Stimulated activated CD8-positive, alpha-beta memory T cell treated with anti-CD3 and anti-CD28 coated beads, Interleukin-12 subunit alpha, Interleukin-12 subunit beta, amount 100 ng/mL, for 24 hours (primary cell): Measurements from ENCODE around the gene ARHGEF4.

Source experiments
- DNase-seq: peaks from one replicate; pipeline ENCODE4 v3.0.0-alpha.2; 2020; ENCODE audit errors: extremely low read depth

The ARHGEF4 gene

DNA sequence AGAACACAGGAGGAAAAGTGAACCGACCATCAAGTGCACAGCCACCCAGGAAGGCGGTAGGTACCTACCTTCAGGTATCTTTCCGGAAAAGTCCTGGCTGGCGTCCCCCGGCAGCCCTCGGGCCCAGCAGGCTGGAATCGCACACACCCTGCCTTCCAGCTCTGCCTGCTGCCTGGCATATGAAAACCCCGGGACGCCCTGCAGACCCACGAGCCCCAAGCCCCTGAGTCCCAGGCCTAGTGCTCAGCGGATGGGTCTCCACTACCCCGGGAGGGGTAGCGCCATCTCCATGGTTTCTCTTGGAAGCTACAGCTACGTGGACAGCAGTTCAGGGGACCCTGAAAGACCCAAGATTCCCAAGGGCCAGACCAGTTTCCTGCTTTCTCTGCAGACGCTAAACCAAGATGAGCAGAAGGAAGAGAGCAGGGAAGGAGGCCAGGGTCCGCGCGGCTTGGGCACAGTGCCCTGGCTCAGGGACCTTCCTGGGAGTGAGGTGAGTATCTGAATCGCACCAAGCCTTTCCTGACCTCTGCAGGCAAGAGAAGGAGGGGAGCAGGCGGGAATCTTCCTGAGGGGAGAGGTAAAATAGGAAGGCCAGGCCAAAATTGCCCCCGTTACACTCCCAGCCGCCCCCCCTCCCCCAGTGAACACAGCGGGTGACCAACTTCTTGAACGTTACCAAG lies 80.4 kb downstream of the ARHGEF4 start:
- DNase-seq: no peak

DNA sequence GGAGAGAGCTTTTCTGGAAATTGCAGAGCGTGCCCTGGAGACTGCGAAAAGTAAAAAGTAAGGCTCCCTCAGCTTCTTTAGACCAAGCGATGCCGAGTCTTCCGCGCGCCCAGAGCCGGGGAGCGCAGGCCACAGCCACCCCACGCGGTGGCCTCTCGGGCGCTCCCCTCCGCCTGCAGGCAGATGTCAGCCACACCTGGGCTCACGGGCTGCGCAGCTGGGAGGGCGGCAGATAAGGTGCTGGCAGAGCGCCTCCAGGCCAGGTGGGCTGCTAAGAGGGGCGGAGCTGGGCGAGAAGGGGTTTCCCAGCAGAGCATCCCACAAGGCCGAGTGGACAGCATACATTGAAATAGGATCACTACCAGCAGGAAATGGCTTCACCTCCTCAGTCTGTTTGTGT lies 81.7 kb downstream of the ARHGEF4 start:
- DNase-seq: no peak

DNA sequence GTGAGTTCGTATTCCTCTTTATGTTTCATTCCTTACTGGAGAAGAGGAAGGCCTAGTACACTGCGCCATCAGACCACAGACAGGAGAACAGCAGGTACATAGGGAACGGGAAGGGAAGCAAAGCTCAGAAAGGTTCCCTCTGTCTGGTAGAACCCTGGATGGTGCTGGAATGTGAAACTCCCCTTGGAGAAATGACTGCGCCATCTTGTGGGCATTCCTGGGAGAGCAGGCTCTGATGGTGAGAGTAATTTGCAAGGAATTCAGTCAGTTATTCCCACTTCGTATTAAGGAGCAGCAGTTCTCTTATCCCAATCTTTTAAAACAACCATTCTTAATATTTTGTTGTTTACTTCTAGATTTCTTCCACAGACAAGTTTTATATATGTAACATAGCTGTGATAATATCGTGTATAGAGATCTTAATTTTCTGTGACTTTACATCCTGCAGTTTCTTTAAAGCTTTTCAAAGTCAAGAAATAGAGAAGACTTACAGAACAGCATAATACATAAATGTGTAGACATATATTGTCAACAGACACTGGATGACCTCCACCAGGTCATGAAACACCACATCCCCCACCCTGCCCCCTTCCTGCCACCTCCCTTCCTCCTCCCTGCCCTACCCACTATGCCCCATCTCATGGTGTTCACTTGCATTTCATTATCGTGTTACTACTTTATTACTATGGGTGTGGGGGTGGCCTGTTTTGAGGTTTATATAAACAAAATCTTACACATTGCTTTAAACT lies 83.9 kb downstream of the ARHGEF4 start:
- no peak for DNase-seq

- DNase-seq: no peak
These were observed 84.4 kb downstream of the ARHGEF4 start for GRCh38 chr2:130921164-130921476.

GRCh38 chr2:130922417-130922816 lies 85.7 kb downstream of the ARHGEF4 start:
- no peak for DNase-seq

GRCh38 chr2:130928385-130928784 lies 91.7 kb downstream of the ARHGEF4 start:
- DNase-seq: no peak

- no peak for DNase-seq
These were observed 94.3 kb downstream of the ARHGEF4 start for GRCh38 chr2:130930740-130931659.

DNA sequence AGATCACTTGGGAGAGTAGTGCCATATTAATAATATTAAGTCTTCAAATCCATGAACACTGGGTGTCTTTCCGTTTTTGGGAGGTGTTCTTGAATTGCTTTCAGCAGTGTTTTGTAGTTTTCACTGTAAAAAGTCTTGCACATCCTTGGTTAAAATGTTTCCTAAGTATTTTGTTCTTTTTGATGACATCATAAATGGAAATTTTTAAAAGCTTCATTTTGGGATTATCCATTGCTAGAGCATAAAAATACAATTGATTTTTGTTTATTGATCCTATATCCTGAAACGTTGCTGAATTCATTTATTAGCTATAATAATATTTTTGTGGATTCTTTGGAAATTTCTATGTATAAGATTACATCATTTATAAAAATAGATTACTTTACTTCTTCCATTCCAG lies 96.8 kb downstream of the ARHGEF4 start:
- DNase-seq: no peak

- no peak for DNase-seq
These were observed 99.7 kb downstream of the ARHGEF4 start for GRCh38 chr2:130936451-130936850.

DNA sequence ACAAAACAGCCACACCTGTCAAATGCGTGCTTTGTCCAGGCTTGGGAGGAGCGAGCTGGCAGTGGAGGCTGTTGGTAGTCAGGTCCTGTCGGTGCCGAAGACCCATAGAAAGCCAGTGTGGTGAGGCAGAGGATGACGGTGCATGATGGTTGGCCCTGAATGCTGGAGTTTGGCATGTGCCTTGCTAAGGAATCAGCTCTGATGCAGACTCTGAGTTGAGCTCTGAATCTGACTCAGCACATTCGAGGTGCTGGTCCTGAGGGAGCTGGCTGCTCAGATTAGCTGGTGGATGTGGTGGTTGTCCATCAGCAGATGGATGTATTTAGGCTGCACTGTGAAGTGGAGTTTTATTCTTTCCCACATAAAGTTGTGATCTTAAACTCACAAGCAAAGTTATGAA lies 111.3 kb downstream of the ARHGEF4 start:
- DNase-seq: no peak

DNA sequence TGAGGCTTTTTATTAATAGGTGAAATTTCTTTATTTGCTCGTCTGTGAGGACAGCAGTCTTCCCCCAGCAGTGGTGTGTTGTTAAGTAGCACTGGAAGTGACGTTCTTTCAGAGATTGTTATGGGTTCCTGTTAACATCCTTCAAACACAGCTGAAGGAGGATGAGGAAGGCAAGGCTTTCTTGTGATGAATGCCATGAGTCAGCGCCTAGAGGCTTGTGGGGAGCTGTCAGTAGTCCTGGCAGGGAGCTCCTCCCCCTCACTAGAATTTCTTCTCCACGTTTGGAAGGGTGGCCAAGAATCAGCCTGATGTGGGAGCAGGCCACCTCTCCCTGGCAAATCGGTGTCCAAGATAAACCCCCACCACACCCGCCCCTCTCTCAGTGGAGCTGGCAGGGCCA lies 113.2 kb downstream of the ARHGEF4 start:
- DNase-seq: no peak

GRCh38 chr2:130951018-130951417 lies 114.3 kb downstream of the ARHGEF4 start:
- DNase-seq: no peak

GRCh38 chr2:130954873-130955272 lies 118.2 kb downstream of the ARHGEF4 start:
- DNase-seq: no peak

- no peak for DNase-seq
These were observed 121.2 kb downstream of the ARHGEF4 start for GRCh38 chr2:130957915-130958314.

GRCh38 chr2:130963196-130963848 lies 126.6 kb downstream of the ARHGEF4 start:
- DNase-seq: no peak

- no peak for DNase-seq
These were observed 127.4 kb downstream of the ARHGEF4 start for GRCh38 chr2:130963849-130964793.

DNA sequence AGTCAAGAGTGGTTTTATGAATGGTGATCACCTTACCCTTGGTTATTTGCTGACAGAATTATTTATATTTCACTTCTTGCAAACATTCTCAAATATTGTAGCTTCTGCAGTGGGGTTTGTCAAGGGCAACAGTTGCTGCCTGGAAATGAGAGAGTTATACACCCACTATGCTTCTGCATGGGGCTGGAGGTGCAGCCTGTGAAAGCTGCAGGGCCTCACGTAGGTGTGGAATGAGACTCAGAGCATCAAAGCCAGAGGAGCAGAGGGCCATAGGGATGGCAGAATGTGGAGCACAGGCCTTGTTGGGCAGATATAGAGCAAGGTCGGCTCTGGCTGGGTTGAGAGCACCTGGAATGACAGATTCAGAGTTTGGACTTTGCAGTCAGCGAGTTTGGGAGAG lies 128.2 kb downstream of the ARHGEF4 start:
- no peak for DNase-seq

DNA sequence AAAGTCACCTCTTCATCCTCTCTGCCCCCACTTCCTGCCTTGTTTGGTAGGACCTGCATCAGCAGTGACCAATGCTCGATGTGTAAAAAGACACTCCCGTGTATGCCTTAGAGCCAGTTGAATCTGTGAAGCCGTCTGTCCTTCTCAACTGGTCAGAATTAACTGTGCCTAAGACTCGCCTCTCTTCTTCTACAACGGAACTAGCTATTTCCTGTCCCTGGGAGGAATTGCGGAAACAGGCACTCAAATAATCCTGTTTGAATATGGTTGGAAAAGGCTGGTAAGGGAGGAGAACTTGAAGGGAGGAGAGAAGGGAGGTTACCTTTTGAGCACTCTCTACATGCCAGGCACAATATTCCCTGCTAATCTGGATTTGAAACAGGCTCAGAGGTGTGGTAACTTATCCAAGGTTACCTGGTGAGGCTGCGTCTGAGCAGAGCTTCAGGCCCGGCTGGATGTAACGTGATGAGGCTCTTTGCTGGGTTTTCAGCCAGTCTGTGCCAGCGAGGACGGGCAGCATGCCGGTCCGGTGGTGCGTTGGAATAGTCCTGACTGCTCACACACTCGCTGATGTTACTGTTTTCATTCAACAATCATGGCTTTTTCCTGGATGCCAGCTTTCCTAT lies 129.5 kb downstream of the ARHGEF4 start:
- DNase-seq: no peak

- DNase-seq: no peak
These were observed 130.2 kb downstream of the ARHGEF4 start for GRCh38 chr2:130966775-130967490.

GRCh38 chr2:130972410-130972809 lies 135.7 kb downstream of the ARHGEF4 start:
- no peak for DNase-seq
